ENCODE measurements around the gene DDB1. TPM values are rescaled to one million over a fixed set of nuclear protein-coding genes. Genes with fewer than 3 reads are reported as not detected.
A peak's percentile ranks its signal among the peaks of the same experiment; 100 is the strongest.

Gene DDB1
- total and polyA plus RNA-seq, 2 of the 13 experiments (the other 11 are each of a cell fraction or from before 2014, with no cell fraction given): 217 to 266 TPM

DNA sequence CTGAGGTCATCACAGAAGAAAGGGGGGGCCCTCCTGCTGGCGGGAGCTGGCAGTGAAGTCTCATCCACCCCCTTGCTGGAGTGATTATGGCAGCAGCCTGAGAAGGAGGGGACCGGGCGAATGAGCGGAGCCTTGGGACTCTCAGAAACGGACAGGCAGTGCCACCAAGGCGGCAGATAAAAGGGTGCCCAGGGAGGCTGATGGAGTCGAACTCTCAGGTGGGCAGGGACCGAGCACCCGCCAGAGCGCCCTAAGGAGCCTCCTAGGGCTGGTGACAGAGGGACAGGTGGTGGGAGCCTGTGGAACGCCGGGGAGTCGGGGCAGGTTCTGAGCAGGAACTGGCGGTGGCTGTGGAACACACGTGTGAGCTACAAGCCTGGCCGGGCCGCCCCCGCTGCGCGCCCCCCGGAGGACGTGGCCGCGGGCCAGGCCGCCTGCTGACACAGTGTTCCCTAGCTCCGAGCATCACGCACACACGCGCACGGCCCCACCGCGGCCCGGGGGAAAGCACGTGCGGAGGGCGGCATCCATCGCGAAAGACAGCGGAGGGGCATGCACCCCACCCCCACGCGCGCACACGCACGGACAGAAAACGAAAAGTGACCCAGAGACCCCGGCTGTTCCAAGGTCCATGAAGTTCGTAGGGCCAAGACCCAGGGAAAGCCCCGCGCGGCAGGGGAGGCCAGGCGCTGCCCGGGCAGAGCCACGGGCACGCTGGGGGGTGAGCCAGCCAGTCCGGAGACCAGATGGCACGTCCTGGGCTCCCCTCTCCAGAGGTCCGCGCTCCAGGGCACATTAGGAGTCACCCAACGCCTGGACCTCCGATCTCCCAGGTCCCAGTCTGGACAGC is 38.8 kb downstream of the DDB1 start (continued):
- TF ChIP-seq, protein P1, sequence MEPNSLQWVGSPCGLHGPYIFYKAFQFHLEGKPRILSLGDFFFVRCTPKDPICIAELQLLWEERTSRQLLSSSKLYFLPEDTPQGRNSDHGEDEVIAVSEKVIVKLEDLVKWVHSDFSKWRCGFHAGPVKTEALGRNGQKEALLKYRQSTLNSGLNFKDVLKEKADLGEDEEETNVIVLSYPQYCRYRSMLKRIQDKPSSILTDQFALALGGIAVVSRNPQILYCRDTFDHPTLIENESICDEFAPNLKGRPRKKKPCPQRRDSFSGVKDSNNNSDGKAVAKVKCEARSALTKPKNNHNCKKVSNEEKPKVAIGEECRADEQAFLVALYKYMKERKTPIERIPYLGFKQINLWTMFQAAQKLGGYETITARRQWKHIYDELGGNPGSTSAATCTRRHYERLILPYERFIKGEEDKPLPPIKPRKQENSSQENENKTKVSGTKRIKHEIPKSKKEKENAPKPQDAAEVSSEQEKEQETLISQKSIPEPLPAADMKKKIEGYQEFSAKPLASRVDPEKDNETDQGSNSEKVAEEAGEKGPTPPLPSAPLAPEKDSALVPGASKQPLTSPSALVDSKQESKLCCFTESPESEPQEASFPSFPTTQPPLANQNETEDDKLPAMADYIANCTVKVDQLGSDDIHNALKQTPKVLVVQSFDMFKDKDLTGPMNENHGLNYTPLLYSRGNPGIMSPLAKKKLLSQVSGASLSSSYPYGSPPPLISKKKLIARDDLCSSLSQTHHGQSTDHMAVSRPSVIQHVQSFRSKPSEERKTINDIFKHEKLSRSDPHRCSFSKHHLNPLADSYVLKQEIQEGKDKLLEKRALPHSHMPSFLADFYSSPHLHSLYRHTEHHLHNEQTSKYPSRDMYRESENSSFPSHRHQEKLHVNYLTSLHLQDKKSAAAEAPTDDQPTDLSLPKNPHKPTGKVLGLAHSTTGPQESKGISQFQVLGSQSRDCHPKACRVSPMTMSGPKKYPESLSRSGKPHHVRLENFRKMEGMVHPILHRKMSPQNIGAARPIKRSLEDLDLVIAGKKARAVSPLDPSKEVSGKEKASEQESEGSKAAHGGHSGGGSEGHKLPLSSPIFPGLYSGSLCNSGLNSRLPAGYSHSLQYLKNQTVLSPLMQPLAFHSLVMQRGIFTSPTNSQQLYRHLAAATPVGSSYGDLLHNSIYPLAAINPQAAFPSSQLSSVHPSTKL (CRISPR knock-in tag; IDR thresholded peaks at IDR 0.05): no peak; the same call in 1 of the 2 replicates
- TF ChIP-seq RCOR2 (CRISPR knock-in tag; IDR thresholded peaks at IDR 0.05) (no peak), ZNF761 (CRISPR knock-in tag; conservative IDR thresholded peaks at IDR 0.05) (no peak), IRF2 (CRISPR knock-in tag; IDR thresholded peaks at IDR 0.05) (no peak), CBFB (CRISPR knock-in tag; IDR thresholded peaks at IDR 0.05) (no peak), ZNF24 (IDR thresholded peaks at IDR 0.05) (no peak), NPAS2 (CRISPR knock-in tag; IDR thresholded peaks at IDR 0.05; ENCODE audit: borderline replicate concordance) (no peak), GATAD1 (CRISPR knock-in tag; IDR thresholded peaks at IDR 0.05) (peak; percentile 43; the same call in 1 of the 2 replicates), ZNF17 (CRISPR knock-in tag; IDR thresholded peaks at IDR 0.05) (no peak), SMARCC2 (IDR thresholded peaks at IDR 0.05) (no peak), ZBTB42 (CRISPR knock-in tag; IDR thresholded peaks at IDR 0.05) (no peak)
- TF ChIP-seq, protein P2, sequence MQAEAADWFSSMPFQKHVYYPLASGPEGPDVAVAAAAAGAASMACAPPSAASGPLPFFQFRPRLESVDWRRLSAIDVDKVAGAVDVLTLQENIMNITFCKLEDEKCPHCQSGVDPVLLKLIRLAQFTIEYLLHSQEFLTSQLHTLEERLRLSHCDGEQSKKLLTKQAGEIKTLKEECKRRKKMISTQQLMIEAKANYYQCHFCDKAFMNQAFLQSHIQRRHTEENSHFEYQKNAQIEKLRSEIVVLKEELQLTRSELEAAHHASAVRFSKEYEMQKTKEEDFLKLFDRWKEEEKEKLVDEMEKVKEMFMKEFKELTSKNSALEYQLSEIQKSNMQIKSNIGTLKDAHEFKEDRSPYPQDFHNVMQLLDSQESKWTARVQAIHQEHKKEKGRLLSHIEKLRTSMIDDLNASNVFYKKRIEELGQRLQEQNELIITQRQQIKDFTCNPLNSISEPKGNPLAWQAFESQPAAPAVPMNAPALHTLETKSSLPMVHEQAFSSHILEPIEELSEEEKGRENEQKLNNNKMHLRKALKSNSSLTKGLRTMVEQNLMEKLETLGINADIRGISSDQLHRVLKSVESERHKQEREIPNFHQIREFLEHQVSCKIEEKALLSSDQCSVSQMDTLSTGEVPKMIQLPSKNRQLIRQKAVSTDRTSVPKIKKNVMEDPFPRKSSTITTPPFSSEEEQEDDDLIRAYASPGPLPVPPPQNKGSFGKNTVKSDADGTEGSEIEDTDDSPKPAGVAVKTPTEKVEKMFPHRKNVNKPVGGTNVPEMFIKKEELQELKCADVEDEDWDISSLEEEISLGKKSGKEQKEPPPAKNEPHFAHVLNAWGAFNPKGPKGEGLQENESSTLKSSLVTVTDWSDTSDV (CRISPR knock-in tag; IDR thresholded peaks at IDR 0.05): no peak; the same call in 1 of the 2 replicates
- TF ChIP-seq, protein P3, sequence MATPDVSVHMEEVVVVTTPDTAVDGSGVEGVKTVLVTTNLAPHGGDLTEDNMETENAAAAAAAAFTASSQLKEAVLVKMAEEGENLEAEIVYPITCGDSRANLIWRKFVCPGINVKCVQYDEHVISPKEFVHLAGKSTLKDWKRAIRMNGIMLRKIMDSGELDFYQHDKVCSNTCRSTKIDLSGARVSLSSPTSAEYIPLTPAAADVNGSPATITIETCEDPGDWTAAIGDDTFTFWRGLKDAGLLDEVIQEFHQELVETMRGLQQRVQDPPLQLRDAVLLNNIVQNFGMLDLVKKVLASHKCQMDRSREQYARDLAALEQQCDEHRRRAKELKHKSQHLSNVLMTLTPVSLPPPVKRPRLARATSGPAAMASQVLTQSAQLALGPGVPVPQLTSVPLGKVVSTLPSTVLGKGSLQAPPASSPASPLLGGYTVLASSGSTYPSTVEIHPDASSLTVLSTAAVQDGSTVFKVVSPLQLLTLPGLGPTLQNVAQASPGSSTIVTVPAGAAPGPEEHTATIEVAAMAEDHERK (CRISPR knock-in tag; IDR thresholded peaks at IDR 0.05; ENCODE audit: low read depth): no peak
- TF ChIP-seq, protein P4, sequence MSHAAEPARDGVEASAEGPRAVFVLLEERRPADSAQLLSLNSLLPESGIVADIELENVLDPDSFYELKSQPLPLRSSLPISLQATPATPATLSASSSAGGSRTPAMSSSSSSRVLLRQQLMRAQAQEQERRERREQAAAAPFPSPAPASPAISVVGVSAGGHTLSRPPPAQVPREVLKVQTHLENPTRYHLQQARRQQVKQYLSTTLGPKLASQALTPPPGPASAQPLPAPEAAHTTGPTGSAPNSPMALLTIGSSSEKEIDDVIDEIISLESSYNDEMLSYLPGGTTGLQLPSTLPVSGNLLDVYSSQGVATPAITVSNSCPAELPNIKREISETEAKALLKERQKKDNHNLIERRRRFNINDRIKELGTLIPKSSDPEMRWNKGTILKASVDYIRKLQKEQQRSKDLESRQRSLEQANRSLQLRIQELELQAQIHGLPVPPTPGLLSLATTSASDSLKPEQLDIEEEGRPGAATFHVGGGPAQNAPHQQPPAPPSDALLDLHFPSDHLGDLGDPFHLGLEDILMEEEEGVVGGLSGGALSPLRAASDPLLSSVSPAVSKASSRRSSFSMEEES (CRISPR knock-in tag; IDR thresholded peaks at IDR 0.05): no peak
- TF ChIP-seq, protein P5, sequence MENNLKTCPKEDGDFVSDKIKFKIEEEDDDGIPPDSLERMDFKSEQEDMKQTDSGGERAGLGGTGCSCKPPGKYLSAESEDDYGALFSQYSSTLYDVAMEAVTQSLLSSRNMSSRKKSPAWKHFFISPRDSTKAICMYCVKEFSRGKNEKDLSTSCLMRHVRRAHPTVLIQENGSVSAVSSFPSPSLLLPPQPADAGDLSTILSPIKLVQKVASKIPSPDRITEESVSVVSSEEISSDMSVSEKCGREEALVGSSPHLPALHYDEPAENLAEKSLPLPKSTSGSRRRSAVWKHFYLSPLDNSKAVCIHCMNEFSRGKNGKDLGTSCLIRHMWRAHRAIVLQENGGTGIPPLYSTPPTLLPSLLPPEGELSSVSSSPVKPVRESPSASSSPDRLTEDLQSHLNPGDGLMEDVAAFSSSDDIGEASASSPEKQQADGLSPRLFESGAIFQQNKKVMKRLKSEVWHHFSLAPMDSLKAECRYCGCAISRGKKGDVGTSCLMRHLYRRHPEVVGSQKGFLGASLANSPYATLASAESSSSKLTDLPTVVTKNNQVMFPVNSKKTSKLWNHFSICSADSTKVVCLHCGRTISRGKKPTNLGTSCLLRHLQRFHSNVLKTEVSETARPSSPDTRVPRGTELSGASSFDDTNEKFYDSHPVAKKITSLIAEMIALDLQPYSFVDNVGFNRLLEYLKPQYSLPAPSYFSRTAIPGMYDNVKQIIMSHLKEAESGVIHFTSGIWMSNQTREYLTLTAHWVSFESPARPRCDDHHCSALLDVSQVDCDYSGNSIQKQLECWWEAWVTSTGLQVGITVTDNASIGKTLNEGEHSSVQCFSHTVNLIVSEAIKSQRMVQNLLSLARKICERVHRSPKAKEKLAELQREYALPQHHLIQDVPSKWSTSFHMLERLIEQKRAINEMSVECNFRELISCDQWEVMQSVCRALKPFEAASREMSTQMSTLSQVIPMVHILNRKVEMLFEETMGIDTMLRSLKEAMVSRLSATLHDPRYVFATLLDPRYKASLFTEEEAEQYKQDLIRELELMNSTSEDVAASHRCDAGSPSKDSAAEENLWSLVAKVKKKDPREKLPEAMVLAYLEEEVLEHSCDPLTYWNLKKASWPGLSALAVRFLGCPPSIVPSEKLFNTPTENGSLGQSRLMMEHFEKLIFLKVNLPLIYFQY (CRISPR knock-in tag; IDR thresholded peaks at IDR 0.05; ENCODE audit: borderline replicate concordance): no peak
